Osteoblast (primary cell): Measurements from ENCODE around the gene HTR3A. TPM values are rescaled to one million over a fixed set of nuclear protein-coding genes. Genes with fewer than 3 reads are reported as not detected.

Experiments used
- DNase-seq: peaks from one replicate; pipeline ENCODE4 v3.0.0; 2011; ENCODE audit warnings: low spot score, mixed read lengths; ENCODE audit not compliant: insufficient read length; ENCODE audit errors: missing footprints
- H2AFZ ChIP-seq: 2 replicates; pipeline ENCODE4 v1.6.0; 2011; ENCODE audit warnings: mild to moderate bottlenecking, low read length
- H3K27ac ChIP-seq: 2 replicates; pipeline ENCODE4 v1.5.1; 2011; ENCODE audit warnings: mild to moderate bottlenecking, low read depth, low read length, moderate library complexity
- H3K27me3 ChIP-seq: 2 replicates; pipeline ENCODE4 v1.6.0; 2012; ENCODE audit warnings: mild to moderate bottlenecking, control low read depth, inconsistent platforms, low read length, moderate library complexity; ENCODE audit not compliant: insufficient read depth
- H3K36me3 ChIP-seq: 2 replicates; pipeline ENCODE4 v1.5.1; 2011; ENCODE audit warnings: mild to moderate bottlenecking, low read length, control low read depth, moderate library complexity; ENCODE audit not compliant: insufficient read depth
- H3K4me1 ChIP-seq: 2 replicates; pipeline ENCODE4 v1.5.1; 2011; ENCODE audit warnings: mild to moderate bottlenecking, low read length, control low read depth, moderate library complexity; ENCODE audit not compliant: insufficient read depth
- H3K4me2 ChIP-seq: 2 replicates; pipeline ENCODE4 v1.6.0; 2011; ENCODE audit warnings: mild to moderate bottlenecking, low read length; ENCODE audit not compliant: insufficient read depth
- H3K4me3 ChIP-seq: fragments of 200-600 bp; sonication (generic); 3 replicates; pipeline ENCODE4 v1.5.1; 2012; ENCODE audit warnings: mild to moderate bottlenecking, low read length, inconsistent platforms; ENCODE audit not compliant: insufficient read depth
- H3K79me2 ChIP-seq: 2 replicates; pipeline ENCODE4 v1.6.0; 2012; ENCODE audit warnings: mild to moderate bottlenecking, low read length, control low read depth, inconsistent platforms; ENCODE audit not compliant: insufficient read depth
- H3K9me3 ChIP-seq: 2 replicates; pipeline ENCODE4 v1.5.1; 2011; ENCODE audit warnings: low read depth, low read length, control low read depth
- H4K20me1 ChIP-seq: 2 replicates; pipeline ENCODE4 v1.6.0; 2012; ENCODE audit warnings: mild to moderate bottlenecking, low read length, control low read depth; ENCODE audit not compliant: insufficient read depth
- total RNA-seq: library from RNA; depleted of rRNA; stranded (reverse); fragments of >200 nt; gene quantifications from 2 replicates; pipeline ENCODE4 v1.2.3, GENCODE V29; 2012
- TF ChIP-seq, protein P1 (sequence below): IDR thresholded peaks from 2 replicates; pipeline ENCODE4 v1.5.1; 2011; ENCODE audit warnings: mild to moderate bottlenecking, low read depth, low read length, moderate library complexity; ENCODE audit errors: extremely low read depth

Gene HTR3A
- total RNA-seq, 1 donor: not detected

DNA sequence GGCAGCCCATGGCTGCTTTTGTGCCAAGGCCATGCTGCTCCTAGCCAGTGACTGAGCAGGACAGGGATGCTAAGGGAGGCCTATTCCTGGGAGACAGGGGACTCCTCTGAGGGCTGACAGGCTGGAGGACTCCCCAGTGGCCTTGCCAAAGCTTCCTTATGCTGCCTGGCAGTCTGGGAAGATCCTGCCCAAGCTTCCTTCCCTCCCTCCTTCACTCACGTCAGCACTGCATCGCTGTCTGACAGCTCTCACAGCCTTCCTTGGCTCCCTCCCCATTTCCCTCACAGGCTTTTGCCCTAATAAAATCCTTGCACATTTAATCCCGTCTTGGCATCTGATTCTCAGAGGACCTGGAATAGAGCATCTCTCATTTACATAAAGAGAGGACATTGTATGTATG, 26.5 kb downstream of the HTR3A start:
- no peak overlapping the region for H3K27ac ChIP-seq
- H2AFZ ChIP-seq: no peak overlapping the region
- no peak overlapping the region for H3K4me3 ChIP-seq
- TF ChIP-seq, protein P1, sequence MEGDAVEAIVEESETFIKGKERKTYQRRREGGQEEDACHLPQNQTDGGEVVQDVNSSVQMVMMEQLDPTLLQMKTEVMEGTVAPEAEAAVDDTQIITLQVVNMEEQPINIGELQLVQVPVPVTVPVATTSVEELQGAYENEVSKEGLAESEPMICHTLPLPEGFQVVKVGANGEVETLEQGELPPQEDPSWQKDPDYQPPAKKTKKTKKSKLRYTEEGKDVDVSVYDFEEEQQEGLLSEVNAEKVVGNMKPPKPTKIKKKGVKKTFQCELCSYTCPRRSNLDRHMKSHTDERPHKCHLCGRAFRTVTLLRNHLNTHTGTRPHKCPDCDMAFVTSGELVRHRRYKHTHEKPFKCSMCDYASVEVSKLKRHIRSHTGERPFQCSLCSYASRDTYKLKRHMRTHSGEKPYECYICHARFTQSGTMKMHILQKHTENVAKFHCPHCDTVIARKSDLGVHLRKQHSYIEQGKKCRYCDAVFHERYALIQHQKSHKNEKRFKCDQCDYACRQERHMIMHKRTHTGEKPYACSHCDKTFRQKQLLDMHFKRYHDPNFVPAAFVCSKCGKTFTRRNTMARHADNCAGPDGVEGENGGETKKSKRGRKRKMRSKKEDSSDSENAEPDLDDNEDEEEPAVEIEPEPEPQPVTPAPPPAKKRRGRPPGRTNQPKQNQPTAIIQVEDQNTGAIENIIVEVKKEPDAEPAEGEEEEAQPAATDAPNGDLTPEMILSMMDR: no peak
- no peaks in the 10 kb centered on the region for H3K79me2 ChIP-seq
- no peak overlapping the region for H3K4me2 ChIP-seq
- no peak for DNase-seq
- H3K27me3 ChIP-seq: no peaks in the 10 kb centered on the region
- no peaks in the 10 kb centered on the region for H3K9me3 ChIP-seq
- no peaks in the 10 kb centered on the region for H4K20me1 ChIP-seq
- H3K36me3 ChIP-seq: no peaks in the 10 kb centered on the region
- no peaks in the 10 kb centered on the region for H3K4me1 ChIP-seq

GRCh38 chr11:114008331-114008730, 33.4 kb downstream of the HTR3A start:
- H3K36me3 ChIP-seq: no peaks in the 10 kb centered on the region

GRCh38 chr11:114010931-114011330, 36.0 kb downstream of the HTR3A start:
- TF ChIP-seq, protein P1: no peak
- Histone ChIP-seq H2AFZ (no peak overlapping the region), H3K9me3 (no peaks in the 10 kb centered on the region), H3K27me3 (no peaks in the 10 kb centered on the region), H3K4me1 (no peaks in the 10 kb centered on the region), H3K4me3 (no peak overlapping the region), H3K4me2 (no peak overlapping the region), H3K36me3 (no peaks in the 10 kb centered on the region), H3K27ac (no peak overlapping the region), H4K20me1 (no peaks in the 10 kb centered on the region), H3K79me2 (no peaks in the 10 kb centered on the region)
- DNase-seq: no peak

More at GRCh38 chr11:114008331-114008730, 33.4 kb downstream of the HTR3A start:
- Histone ChIP-seq H2AFZ (no peak overlapping the region), H3K9me3 (no peaks in the 10 kb centered on the region), H3K27me3 (no peaks in the 10 kb centered on the region), H3K4me1 (no peaks in the 10 kb centered on the region), H3K27ac (no peak overlapping the region), H3K4me3 (no peak overlapping the region), H3K4me2 (no peak overlapping the region), H4K20me1 (no peaks in the 10 kb centered on the region), H3K79me2 (no peaks in the 10 kb centered on the region)
- no peak for DNase-seq
- TF ChIP-seq, protein P1: no peak

DNA sequence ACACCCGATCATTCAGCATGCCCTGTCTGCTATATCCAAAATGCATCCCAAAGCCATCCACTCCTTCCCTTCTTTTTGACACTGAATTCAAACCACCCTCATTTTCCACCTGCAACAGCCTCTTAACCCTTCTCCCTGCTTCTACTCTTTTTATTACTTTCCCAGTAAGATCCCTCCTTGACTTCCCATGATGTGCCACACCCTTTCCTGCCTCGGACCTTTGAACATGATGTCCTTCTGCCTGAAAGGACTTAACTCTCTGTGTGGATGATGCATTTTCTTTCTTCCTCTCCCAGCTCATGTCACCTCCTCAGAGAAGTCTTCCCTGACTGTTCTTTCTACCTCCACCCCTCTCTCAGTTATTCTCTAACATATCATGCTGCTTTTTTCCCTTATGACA, 36.5 kb downstream of the HTR3A start:
- no peaks in the 10 kb centered on the region for H3K4me1 ChIP-seq

More for the DNA sequence above, 36.5 kb downstream of the HTR3A start:
- no peak for DNase-seq
- TF ChIP-seq, protein P1: no peak
- H4K20me1 ChIP-seq: no peaks in the 10 kb centered on the region
- no peak overlapping the region for H3K27ac ChIP-seq
- H3K9me3 ChIP-seq: no peaks in the 10 kb centered on the region
- H3K27me3 ChIP-seq: no peaks in the 10 kb centered on the region
- H3K36me3 ChIP-seq: no peaks in the 10 kb centered on the region
- no peak overlapping the region for H3K4me3 ChIP-seq
- H3K79me2 ChIP-seq: no peaks in the 10 kb centered on the region
- no peak overlapping the region for H2AFZ ChIP-seq
- H3K4me2 ChIP-seq: no peak overlapping the region
